HepG2 (cell line): ENCODE data around the gene MAML1. TPM values are rescaled to one million over a fixed set of nuclear protein-coding genes. Genes with fewer than 3 reads are reported as not detected.

ENCODE experiments used
- ARNT ChIP-seq: fragments of 450-650 bp; IDR thresholded peaks from 2 replicates; pipeline ENCODE4 v1.6.1; 2017
- CCDC6 ChIP-seq: sonication (generic); formaldehyde crosslinking; IDR thresholded peaks from 2 replicates; pipeline ENCODE4 v1.8.1; 2022; ENCODE audit warnings: mild to moderate bottlenecking, missing genetic modification reagents, moderate library complexity
- DMAP1 ChIP-seq: IDR thresholded peaks from 2 replicates; pipeline ENCODE4 v1.6.1; 2016
- HNRNPH1 ChIP-seq: fragments of 200-400 bp; formaldehyde crosslinking; optimal IDR thresholded peaks from 2 replicates; pipeline ENCODE3; 2017; ENCODE audit warnings: mild to moderate bottlenecking, low read depth, low read length
- MTF2 ChIP-seq: sonication (generic); formaldehyde crosslinking; IDR thresholded peaks from 2 replicates; pipeline ENCODE4 v1.5.0; 2020; ENCODE audit warnings: missing genetic modification reagents, borderline replicate concordance
- PRDM10 ChIP-seq: sonication (generic); formaldehyde crosslinking; IDR thresholded peaks from 2 replicates; pipeline ENCODE4 v1.4.0; 2020; ENCODE audit warnings: low read depth, missing genetic modification reagents
- RXRB ChIP-seq: IDR thresholded peaks from 2 replicates; pipeline ENCODE4 v1.6.1; 2016; ENCODE audit warnings: borderline replicate concordance, missing genetic modification reagents, missing compliant biosample characterization
- TARDBP ChIP-seq: sonication (generic); formaldehyde crosslinking; IDR thresholded peaks from 2 replicates; pipeline ENCODE4 v1.8.0; 2022; ENCODE audit warnings: mild to moderate bottlenecking, missing genetic modification reagents
- ZBTB49 ChIP-seq: sonication (generic); formaldehyde crosslinking; IDR thresholded peaks from 2 replicates; pipeline ENCODE4 v1.4.0; 2020; ENCODE audit warnings: missing genetic modification reagents, borderline replicate concordance
- ZFP90 ChIP-seq: sonication (generic); formaldehyde crosslinking; IDR thresholded peaks from 2 replicates; pipeline ENCODE4 v1.8.0; 2022; ENCODE audit warnings: missing genetic modification reagents, mild to moderate bottlenecking, inconsistent platforms, borderline replicate concordance
- ZKSCAN8 ChIP-seq: IDR thresholded peaks from 2 replicates; pipeline ENCODE4 v1.6.1; 2016; ENCODE audit warnings: borderline replicate concordance, missing genetic modification reagents, missing compliant biosample characterization
- ZNF264 ChIP-seq: sonication (generic); formaldehyde crosslinking; IDR thresholded peaks from 2 replicates; pipeline ENCODE4 v1.4.0; 2020; ENCODE audit warnings: missing genetic modification reagents
- ZNF766 ChIP-seq: sonication (generic); formaldehyde crosslinking; IDR thresholded peaks from 2 replicates; pipeline ENCODE4 v1.5.0; 2020; ENCODE audit warnings: missing genetic modification reagents, borderline replicate concordance
- ZNF792 ChIP-seq: IDR thresholded peaks from 2 replicates; pipeline ENCODE4 v1.6.1; 2016
- polyA plus RNA-seq, 8 experiments: library from polyadenylated mRNA; depleted of rRNA in 3 of 8; stranded (reverse) in 7 of 8; unstranded in 1 of 8; fragments of >200 nt; fragmentation: Illumina TruSeq in 4 of 8; extraction: Trizol in 4 of 8; gene quantifications; 2 replicates each; pipeline versions ENCODE4 v1.2.1 to v1.2.3, GENCODE V29; 2011 to 2016; ENCODE audit warnings: low read depth in 4 of 8, missing spikeins in 1 of 8, mixed read lengths in 1 of 8; ENCODE audit not compliant: insufficient read depth in 1 of 8
- total RNA-seq, 5 experiments: library from RNA; depleted of rRNA; stranded (reverse); fragments of >200 nt; fragmentation: Illumina TruSeq; extraction: Trizol; gene quantifications; 2 replicates each; pipeline ENCODE4 v1.2.3, GENCODE V29; 2016; ENCODE audit warnings: low read depth in 1 of 5
- TF ChIP-seq, protein P1 (sequence below): sonication (generic); formaldehyde crosslinking; IDR thresholded peaks from 2 replicates; pipeline ENCODE4 v1.4.0; 2020; ENCODE audit warnings: mild to moderate bottlenecking, missing genetic modification reagents
- TF ChIP-seq, protein P2 (sequence below): IDR thresholded peaks from 2 replicates; pipeline ENCODE4 v1.6.1; 2016
- TF ChIP-seq, protein P3 (sequence below): sonication (generic); formaldehyde crosslinking; IDR thresholded peaks from 2 replicates; pipeline ENCODE4 v1.4.0; 2020; ENCODE audit warnings: mild to moderate bottlenecking, missing genetic modification reagents
- TF ChIP-seq, protein P4 (sequence below): sonication (generic); formaldehyde crosslinking; IDR thresholded peaks from 2 replicates; pipeline ENCODE4 v1.4.0; 2020; ENCODE audit warnings: mild to moderate bottlenecking, missing genetic modification reagents

MAML1 gene
- total and polyA plus RNA-seq, 2 of the 13 experiments (the other 11 are each of a cell fraction or from before 2014, with no cell fraction given), result 10.0 to 10.8 TPM

DNA sequence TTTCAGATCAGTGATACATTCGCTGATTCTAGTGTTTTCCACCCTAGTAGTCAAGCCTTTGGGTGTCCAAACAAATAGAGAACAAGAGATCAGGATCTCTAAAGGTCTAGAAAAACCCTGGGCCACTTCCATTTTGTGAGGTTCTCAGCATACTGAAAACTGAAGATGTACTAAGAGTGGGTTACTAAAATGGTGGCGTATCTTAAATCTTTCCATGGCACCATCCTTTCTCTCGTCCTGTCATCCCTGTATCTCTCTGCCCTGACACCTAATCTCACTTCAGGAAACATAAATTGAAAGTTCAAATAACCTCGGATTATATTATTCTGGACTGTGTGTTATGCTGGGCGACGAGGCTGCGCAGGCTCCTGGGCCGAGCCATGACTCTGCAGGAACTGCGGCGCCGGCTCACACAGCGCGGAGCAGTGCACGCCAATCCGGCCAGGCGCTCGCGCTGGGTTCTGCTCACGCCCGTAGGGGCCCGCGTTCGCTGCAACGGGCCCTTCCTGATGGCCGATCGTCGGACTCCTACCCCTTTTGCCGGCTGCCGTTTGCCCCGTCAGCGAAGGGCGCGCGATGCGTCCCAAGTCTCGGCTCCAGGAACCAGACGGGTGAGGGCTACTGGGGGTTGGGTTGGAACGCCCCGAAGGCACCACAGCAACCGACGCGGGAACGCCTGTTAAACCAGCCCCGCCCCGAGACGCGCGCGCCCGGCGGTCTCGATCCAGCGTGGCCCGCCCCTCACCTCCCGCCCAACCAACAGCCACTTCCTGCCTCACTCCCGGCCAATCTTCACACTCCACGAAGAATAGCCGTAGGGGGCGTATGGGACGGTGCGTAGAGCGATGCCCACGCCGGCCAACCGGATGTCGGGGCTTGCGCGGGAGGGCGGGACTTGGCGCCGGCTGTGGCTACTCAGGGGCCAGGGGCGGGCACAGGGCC is 34.4 kb upstream of the MAML1 start (continued):
- TF ChIP-seq ZKSCAN8 (no peak), ARNT (no peak), HNRNPH1 (no peak), DMAP1 (CRISPR knock-in tag) (peak; percentile 84; the same call in 1 of the 2 replicates), PRDM10 (CRISPR knock-in tag) (peak; percentile 21; the same call in 1 of the 2 replicates), RXRB (CRISPR knock-in tag) (peak; percentile 36; the same call in 1 of the 2 replicates), ZNF766 (no peak), ZNF792 (CRISPR knock-in tag) (no peak; the same call in 1 of the 2 replicates), ZBTB49 (CRISPR knock-in tag) (no peak), TARDBP (CRISPR knock-in tag) (peak; percentile 79), CCDC6 (CRISPR knock-in tag) (no peak), MTF2 (CRISPR knock-in tag) (no peak; the same call in 1 of the 2 replicates), ZFP90 (CRISPR knock-in tag) (peak; percentile 37; the same call in 1 of the 2 replicates), ZNF264 (CRISPR knock-in tag) (peak; percentile 40)
- TF ChIP-seq, protein P1, sequence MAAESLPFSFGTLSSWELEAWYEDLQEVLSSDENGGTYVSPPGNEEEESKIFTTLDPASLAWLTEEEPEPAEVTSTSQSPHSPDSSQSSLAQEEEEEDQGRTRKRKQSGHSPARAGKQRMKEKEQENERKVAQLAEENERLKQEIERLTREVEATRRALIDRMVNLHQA, result no peak
- TF ChIP-seq, protein P2, sequence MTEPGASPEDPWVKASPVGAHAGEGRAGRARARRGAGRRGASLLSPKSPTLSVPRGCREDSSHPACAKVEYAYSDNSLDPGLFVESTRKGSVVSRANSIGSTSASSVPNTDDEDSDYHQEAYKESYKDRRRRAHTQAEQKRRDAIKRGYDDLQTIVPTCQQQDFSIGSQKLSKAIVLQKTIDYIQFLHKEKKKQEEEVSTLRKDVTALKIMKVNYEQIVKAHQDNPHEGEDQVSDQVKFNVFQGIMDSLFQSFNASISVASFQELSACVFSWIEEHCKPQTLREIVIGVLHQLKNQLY, result no peak
- TF ChIP-seq, protein P3, sequence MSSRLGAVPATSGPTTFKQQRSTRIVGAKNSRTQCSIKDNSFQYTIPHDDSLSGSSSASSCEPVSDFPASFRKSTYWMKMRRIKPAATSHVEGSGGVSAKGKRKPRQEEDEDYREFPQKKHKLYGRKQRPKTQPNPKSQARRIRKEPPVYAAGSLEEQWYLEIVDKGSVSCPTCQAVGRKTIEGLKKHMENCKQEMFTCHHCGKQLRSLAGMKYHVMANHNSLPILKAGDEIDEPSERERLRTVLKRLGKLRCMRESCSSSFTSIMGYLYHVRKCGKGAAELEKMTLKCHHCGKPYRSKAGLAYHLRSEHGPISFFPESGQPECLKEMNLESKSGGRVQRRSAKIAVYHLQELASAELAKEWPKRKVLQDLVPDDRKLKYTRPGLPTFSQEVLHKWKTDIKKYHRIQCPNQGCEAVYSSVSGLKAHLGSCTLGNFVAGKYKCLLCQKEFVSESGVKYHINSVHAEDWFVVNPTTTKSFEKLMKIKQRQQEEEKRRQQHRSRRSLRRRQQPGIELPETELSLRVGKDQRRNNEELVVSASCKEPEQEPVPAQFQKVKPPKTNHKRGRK (CRISPR knock-in tag), result no peak
- TF ChIP-seq, protein P4, sequence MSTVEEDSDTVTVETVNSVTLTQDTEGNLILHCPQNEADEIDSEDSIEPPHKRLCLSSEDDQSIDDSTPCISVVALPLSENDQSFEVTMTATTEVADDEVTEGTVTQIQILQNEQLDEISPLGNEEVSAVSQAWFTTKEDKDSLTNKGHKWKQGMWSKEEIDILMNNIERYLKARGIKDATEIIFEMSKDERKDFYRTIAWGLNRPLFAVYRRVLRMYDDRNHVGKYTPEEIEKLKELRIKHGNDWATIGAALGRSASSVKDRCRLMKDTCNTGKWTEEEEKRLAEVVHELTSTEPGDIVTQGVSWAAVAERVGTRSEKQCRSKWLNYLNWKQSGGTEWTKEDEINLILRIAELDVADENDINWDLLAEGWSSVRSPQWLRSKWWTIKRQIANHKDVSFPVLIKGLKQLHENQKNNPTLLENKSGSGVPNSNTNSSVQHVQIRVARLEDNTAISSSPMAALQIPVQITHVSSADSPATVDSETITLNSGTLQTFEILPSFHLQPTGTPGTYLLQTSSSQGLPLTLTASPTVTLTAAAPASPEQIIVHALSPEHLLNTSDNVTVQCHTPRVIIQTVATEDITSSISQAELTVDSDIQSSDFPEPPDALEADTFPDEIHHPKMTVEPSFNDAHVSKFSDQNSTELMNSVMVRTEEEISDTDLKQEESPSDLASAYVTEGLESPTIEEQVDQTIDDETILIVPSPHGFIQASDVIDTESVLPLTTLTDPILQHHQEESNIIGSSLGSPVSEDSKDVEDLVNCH (CRISPR knock-in tag), result no peak
